Effector memory CD8-positive, alpha-beta T cell (primary cell): ENCODE results near the gene DRP2.
"Not testable (repeated sequence)": the region's sequence is repeated elsewhere in the genome, so short reads cannot be mapped to it uniquely, and the experiment has no call there.

Experiments used
- ATAC-seq: fragments of 150-1000 bp; cut with Tn5 transposase; replicated peaks from 2 replicates; pipeline ENCODE4 v1.10.0; 2021; ENCODE audit warnings: mild to moderate bottlenecking, moderate library complexity
- DNase-seq, 3 experiments: peaks; one replicate each; pipeline ENCODE4 v3.0.0; 2021
- H3K27ac Mint-ChIP-seq, 2 donors: one replicate each; pipeline ENCODE4 v1.8.0; 2022; ENCODE audit warnings: mild to moderate bottlenecking in 2 of 2, mixed read lengths in 2 of 2, moderate library complexity in 2 of 2
- H3K27me3 Mint-ChIP-seq, 2 donors: one replicate each; pipeline ENCODE4 v1.8.0; 2022; ENCODE audit warnings: mixed read lengths in 2 of 2
- H3K36me3 Mint-ChIP-seq: one replicate; pipeline ENCODE4 v1.8.0; 2022; ENCODE audit warnings: mild to moderate bottlenecking, moderate library complexity, mixed read lengths; ENCODE audit not compliant: insufficient read depth
- H3K4me1 Mint-ChIP-seq, 2 donors: one replicate each; pipeline ENCODE4 v1.8.0; 2022; ENCODE audit warnings: low read depth in 2 of 2, mixed read lengths in 2 of 2
- H3K4me3 Mint-ChIP-seq, 2 donors: one replicate each; pipeline ENCODE4 v1.8.0; 2022; ENCODE audit warnings: mild to moderate bottlenecking in 2 of 2, mixed read lengths in 2 of 2, moderate library complexity in 2 of 2
- H3K9me3 Mint-ChIP-seq, 2 donors: one replicate each; pipeline ENCODE4 v1.8.0; 2022; ENCODE audit warnings: mixed read lengths in 2 of 2
- total RNA-seq, 9 experiments: gene quantifications; one replicate each; lab custom pipeline; 2026; lab: John Stamatoyannopoulos, UW

DRP2 gene
- 0.38 to 5.6 (median 1.1) reads per million in 9 experiments for total RNA-seq

- DNase-seq (no peak), ATAC-seq (no peak)
- Mint-ChIP-seq H3K9me3 (no peaks in the 10 kb centered on the region), H3K27ac (no peak within 1 kb of the TSS), H3K27me3 (no peaks in the 10 kb centered on the region), H3K36me3 (no peaks in the 10 kb centered on the region), H3K4me3 (no peak within 1 kb of the TSS), H3K4me1 (no peaks in the 10 kb centered on the region)
Observed at GRCh38 chrX:101219116-101219863, at the start of gene DRP2. Gene DRP2 (plus strand): TSS chrX:101219786. CDS start chrX:101231648, 11,862 bp downstream.

GRCh38 chrX:101171883-101172400, 47.6 kb upstream of the DRP2 start:
- Mint-ChIP-seq H3K27me3 (no peaks in the 10 kb centered on the region), H3K36me3 (no peaks in the 10 kb centered on the region), H3K4me1 (no peaks in the 10 kb centered on the region), H3K27ac (no peak overlapping the region), H3K9me3 (no peaks in the 10 kb centered on the region), H3K4me3 (no peak overlapping the region)
- no peak for DNase-seq
- ATAC-seq: no peak

GRCh38 chrX:101176439-101176838, 43.1 kb upstream of the DRP2 start:
- no peak overlapping the region for H3K4me3 Mint-ChIP-seq
- DNase-seq (no peak), ATAC-seq (no peak)
- no peak overlapping the region for H3K27ac Mint-ChIP-seq
- no peaks in the 10 kb centered on the region for H3K9me3 Mint-ChIP-seq
- no peaks in the 10 kb centered on the region for H3K27me3 Mint-ChIP-seq
- H3K4me1 Mint-ChIP-seq: no peaks in the 10 kb centered on the region
- H3K36me3 Mint-ChIP-seq: no peaks in the 10 kb centered on the region

GRCh38 chrX:101184876-101185275, 34.7 kb upstream of the DRP2 start:
- H3K27me3 Mint-ChIP-seq, ATAC-seq, H3K4me3 Mint-ChIP-seq, H3K9me3 Mint-ChIP-seq, H3K36me3 Mint-ChIP-seq, DNase-seq, H3K4me1 Mint-ChIP-seq, H3K27ac Mint-ChIP-seq: not testable (repeated sequence)

- H3K36me3 Mint-ChIP-seq, DNase-seq, H3K27ac Mint-ChIP-seq, H3K4me1 Mint-ChIP-seq, H3K4me3 Mint-ChIP-seq, ATAC-seq, H3K27me3 Mint-ChIP-seq, H3K9me3 Mint-ChIP-seq: not testable (repeated sequence)
Observed at GRCh38 chrX:101187961-101188360, 31.6 kb upstream of the DRP2 start.

GRCh38 chrX:101190736-101191135, 28.9 kb upstream of the DRP2 start:
- ATAC-seq: no peak
- no peak overlapping the region for H3K4me3 Mint-ChIP-seq
- H3K27ac Mint-ChIP-seq: no peak overlapping the region
- no peaks in the 10 kb centered on the region for H3K9me3 Mint-ChIP-seq
- peaks cover 0 to 7% of the 10 kb centered on the region in 2 donors for H3K27me3 Mint-ChIP-seq
- no peak for DNase-seq
- no peaks in the 10 kb centered on the region for H3K36me3 Mint-ChIP-seq
- no peaks in the 10 kb centered on the region for H3K4me1 Mint-ChIP-seq

- no peak for ATAC-seq
Observed at GRCh38 chrX:101191217-101191750, 28.3 kb upstream of the DRP2 start.

GRCh38 chrX:101195442-101196173, 24.0 kb upstream of the DRP2 start:
- DNase-seq: no peak
- peaks cover 0 to 7% of the 10 kb centered on the region in 2 donors for H3K27me3 Mint-ChIP-seq
- no peaks in the 10 kb centered on the region for H3K9me3 Mint-ChIP-seq
- no peak overlapping the region for H3K27ac Mint-ChIP-seq
- no peaks in the 10 kb centered on the region for H3K4me1 Mint-ChIP-seq
- ATAC-seq: no peak
- no peaks in the 10 kb centered on the region for H3K36me3 Mint-ChIP-seq
- no peak overlapping the region for H3K4me3 Mint-ChIP-seq

More at GRCh38 chrX:101191217-101191750, 28.3 kb upstream of the DRP2 start:
- Mint-ChIP-seq H3K4me3 (no peak overlapping the region), H3K9me3 (no peaks in the 10 kb centered on the region), H3K36me3 (no peaks in the 10 kb centered on the region), H3K27me3 (peaks cover 0 to 7% of the 10 kb centered on the region in 2 donors), H3K4me1 (no peaks in the 10 kb centered on the region), H3K27ac (no peak overlapping the region)
- DNase-seq: no peak

- H3K36me3 Mint-ChIP-seq: peaks cover 4% of the 10 kb centered on the region
- peaks cover 4 to 7% of the 10 kb centered on the region in 2 donors for H3K4me1 Mint-ChIP-seq
- H3K9me3 Mint-ChIP-seq: no peaks in the 10 kb centered on the region
- H3K27ac Mint-ChIP-seq: no peak overlapping the region
- H3K4me3 Mint-ChIP-seq: no peak overlapping the region
- ATAC-seq: no peak
- DNase-seq: no peak
- H3K27me3 Mint-ChIP-seq: no peaks in the 10 kb centered on the region
Observed at GRCh38 chrX:101203761-101204351, 15.7 kb upstream of the DRP2 start.

- no peak for ATAC-seq
- Mint-ChIP-seq H3K4me1 (peaks cover 4 to 7% of the 10 kb centered on the region in 2 donors), H3K9me3 (no peaks in the 10 kb centered on the region), H3K36me3 (peaks cover 4% of the 10 kb centered on the region), H3K27me3 (no peaks in the 10 kb centered on the region), H3K4me3 (no peak overlapping the region), H3K27ac (no peak overlapping the region)
- no peak for DNase-seq
Observed at GRCh38 chrX:101206471-101206870, 13.1 kb upstream of the DRP2 start.

GRCh38 chrX:101208152-101208905, 11.3 kb upstream of the DRP2 start:
- no peaks in the 10 kb centered on the region for H3K27me3 Mint-ChIP-seq
- H3K27ac Mint-ChIP-seq: peak overlapping the region in 1 of 2 donors; percentile 39
- no peak for ATAC-seq
- H3K9me3 Mint-ChIP-seq: no peaks in the 10 kb centered on the region
- peak overlapping the region in 1 of 2 donors; percentile 33 for H3K4me3 Mint-ChIP-seq
- peaks cover 4 to 7% of the 10 kb centered on the region in 2 donors for H3K4me1 Mint-ChIP-seq
- DNase-seq: no peak
- peaks cover 4% of the 10 kb centered on the region for H3K36me3 Mint-ChIP-seq

GRCh38 chrX:101210630-101211029, 9.0 kb upstream of the DRP2 start:
- Mint-ChIP-seq H3K36me3 (peaks cover 4% of the 10 kb centered on the region), H3K4me1 (peaks cover 4 to 7% of the 10 kb centered on the region in 2 donors)

GRCh38 chrX:101217689-101218088, 1.9 kb upstream of the DRP2 start:
- no peak overlapping the region for H3K4me3 Mint-ChIP-seq
- H3K36me3 Mint-ChIP-seq: no peaks in the 10 kb centered on the region
- no peaks in the 10 kb centered on the region for H3K27me3 Mint-ChIP-seq
- H3K4me1 Mint-ChIP-seq: no peaks in the 10 kb centered on the region
- no peaks in the 10 kb centered on the region for H3K9me3 Mint-ChIP-seq
- ATAC-seq (no peak), DNase-seq (no peak)
- H3K27ac Mint-ChIP-seq: no peak overlapping the region

More at GRCh38 chrX:101210630-101211029, 9.0 kb upstream of the DRP2 start:
- H3K27me3 Mint-ChIP-seq: no peaks in the 10 kb centered on the region
- H3K9me3 Mint-ChIP-seq: no peaks in the 10 kb centered on the region
- no peak for ATAC-seq
- no peak overlapping the region for H3K4me3 Mint-ChIP-seq
- no peak for DNase-seq
- no peak overlapping the region for H3K27ac Mint-ChIP-seq
